ENCODE data around the gene SLC25A26.
A peak's percentile ranks its signal among the peaks of the same experiment; 100 is the strongest.

SLC25A26 gene

DNA sequence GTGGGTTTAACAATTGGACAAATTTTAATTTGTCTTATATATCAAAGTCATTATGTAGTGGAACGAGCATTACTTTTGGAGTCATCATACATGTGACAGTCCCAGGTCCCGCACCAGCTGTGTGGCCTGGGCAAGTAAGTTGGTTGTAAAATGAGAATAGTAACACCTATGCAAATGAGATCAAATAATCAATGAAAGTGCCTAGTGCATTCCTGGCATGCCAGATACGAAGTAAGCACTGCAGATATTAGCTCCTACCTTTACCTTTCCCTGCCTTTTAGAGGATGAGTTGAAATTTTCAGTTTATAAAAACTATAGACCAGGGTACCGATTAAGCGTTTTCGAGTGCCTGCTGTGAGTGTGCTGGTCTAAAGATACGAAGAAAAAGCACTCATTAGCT, 145.9 kb downstream of the SLC25A26 start:
- no peaks in the 10 kb centered on the region for H3K27me3 ChIP-seq (replicated peaks)
- H3K27ac ChIP-seq: no peak overlapping the region
- TF ChIP-seq, protein P1, sequence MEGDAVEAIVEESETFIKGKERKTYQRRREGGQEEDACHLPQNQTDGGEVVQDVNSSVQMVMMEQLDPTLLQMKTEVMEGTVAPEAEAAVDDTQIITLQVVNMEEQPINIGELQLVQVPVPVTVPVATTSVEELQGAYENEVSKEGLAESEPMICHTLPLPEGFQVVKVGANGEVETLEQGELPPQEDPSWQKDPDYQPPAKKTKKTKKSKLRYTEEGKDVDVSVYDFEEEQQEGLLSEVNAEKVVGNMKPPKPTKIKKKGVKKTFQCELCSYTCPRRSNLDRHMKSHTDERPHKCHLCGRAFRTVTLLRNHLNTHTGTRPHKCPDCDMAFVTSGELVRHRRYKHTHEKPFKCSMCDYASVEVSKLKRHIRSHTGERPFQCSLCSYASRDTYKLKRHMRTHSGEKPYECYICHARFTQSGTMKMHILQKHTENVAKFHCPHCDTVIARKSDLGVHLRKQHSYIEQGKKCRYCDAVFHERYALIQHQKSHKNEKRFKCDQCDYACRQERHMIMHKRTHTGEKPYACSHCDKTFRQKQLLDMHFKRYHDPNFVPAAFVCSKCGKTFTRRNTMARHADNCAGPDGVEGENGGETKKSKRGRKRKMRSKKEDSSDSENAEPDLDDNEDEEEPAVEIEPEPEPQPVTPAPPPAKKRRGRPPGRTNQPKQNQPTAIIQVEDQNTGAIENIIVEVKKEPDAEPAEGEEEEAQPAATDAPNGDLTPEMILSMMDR (IDR thresholded peaks at IDR 0.05; ENCODE audit: low read depth, low read length, missing control alignments): no peak
- no peaks in the 10 kb centered on the region for H3K36me3 ChIP-seq (replicated peaks)
- H3K4me3 ChIP-seq (ENCODE audit: low read depth, low read length): no peak overlapping the region
- in situ Hi-C loops (cut with HindIII; ENCODE audit: low pct_ligation_motif_present, low sequenced_read_pairs): no loop called here
- no peak for DNase-seq

DNA sequence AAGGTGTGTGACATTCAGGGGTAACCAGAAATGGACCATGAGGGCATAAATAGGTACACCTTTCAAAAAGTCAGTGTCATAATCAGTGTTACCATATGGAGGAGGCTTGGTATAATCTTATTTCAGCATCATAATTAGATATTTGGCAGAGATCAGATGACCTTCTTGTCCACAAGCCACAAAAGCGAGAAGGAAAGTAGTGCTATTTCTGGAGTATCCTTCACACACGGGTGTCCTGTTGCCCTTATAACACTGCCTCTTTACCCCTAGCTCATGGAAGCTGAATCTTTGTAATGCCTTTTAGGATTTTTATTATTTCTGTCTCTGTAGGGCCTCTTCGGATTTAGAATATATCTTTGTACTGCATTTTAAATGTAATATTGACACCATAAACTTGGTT, 147.2 kb downstream of the SLC25A26 start:
- Histone ChIP-seq H3K36me3 (replicated peaks) (no peaks in the 10 kb centered on the region), H3K4me3 (ENCODE audit: low read depth, low read length) (no peak overlapping the region), H3K27ac (no peak overlapping the region), H3K27me3 (replicated peaks) (no peaks in the 10 kb centered on the region)
- in situ Hi-C loops (cut with HindIII; ENCODE audit: low pct_ligation_motif_present, low sequenced_read_pairs): no loop called here
- TF ChIP-seq, protein P1 (IDR thresholded peaks at IDR 0.05; ENCODE audit: low read depth, low read length, missing control alignments): no peak
- no peak for DNase-seq

DNA sequence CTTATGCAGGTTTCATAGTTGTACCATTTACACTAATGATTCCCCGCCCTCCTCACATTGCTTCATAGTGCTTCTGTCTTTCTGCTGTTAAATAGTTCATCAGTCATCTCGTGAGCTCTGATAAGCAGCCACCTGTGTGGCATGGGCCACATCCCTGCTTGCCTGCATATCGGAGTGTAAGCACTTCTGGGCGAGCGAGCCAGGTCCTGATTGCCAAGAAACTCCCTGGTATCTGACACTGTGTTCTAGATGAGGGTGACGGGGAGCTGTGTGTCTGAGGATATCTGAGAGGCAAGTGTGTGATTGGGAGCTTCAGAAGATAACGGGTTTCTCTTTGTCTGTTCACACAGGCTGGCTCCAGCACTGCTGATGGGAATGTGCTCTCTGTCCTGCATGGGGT, 149.4 kb downstream of the SLC25A26 start:
- no peak for DNase-seq
- in situ Hi-C loops (cut with HindIII; ENCODE audit: low pct_ligation_motif_present, low sequenced_read_pairs): no loop called here
- Histone ChIP-seq H3K36me3 (replicated peaks) (no peaks in the 10 kb centered on the region), H3K27me3 (replicated peaks) (no peaks in the 10 kb centered on the region), H3K27ac (no peak overlapping the region), H3K4me3 (ENCODE audit: low read depth, low read length) (no peak overlapping the region)
- TF ChIP-seq, protein P1 (IDR thresholded peaks at IDR 0.05; ENCODE audit: low read depth, low read length, missing control alignments): no peak

DNA sequence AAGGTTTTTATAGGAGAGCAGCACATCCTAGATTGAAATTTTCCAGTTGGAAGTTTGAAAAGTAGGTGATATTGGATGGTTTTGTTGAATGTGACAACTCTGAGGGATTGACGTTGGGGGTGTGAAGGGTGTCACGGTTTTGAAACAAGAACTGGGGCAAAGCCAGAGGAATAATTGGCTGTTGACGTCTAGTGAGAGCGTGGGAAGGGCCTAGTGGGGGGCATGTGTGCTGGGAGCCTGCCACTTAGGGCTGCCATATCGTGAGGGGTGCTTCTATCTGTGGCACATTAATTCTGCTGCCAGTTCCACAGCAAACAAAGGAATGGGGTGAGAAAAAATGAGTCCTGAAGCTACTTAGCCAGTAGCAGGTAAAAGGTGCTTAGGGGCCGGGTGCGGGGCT, 150.6 kb downstream of the SLC25A26 start:
- TF ChIP-seq, protein P1 (IDR thresholded peaks at IDR 0.05; ENCODE audit: low read depth, low read length, missing control alignments): no peak
- no peak overlapping the region for H3K4me3 ChIP-seq (ENCODE audit: low read depth, low read length)
- H3K36me3 ChIP-seq (replicated peaks): peaks cover 6% of the 10 kb centered on the region
- in situ Hi-C loops (cut with HindIII; ENCODE audit: low pct_ligation_motif_present, low sequenced_read_pairs): no loop called here
- no peaks in the 10 kb centered on the region for H3K27me3 ChIP-seq (replicated peaks)
- no peak for DNase-seq
- no peak overlapping the region for H3K27ac ChIP-seq

DNA sequence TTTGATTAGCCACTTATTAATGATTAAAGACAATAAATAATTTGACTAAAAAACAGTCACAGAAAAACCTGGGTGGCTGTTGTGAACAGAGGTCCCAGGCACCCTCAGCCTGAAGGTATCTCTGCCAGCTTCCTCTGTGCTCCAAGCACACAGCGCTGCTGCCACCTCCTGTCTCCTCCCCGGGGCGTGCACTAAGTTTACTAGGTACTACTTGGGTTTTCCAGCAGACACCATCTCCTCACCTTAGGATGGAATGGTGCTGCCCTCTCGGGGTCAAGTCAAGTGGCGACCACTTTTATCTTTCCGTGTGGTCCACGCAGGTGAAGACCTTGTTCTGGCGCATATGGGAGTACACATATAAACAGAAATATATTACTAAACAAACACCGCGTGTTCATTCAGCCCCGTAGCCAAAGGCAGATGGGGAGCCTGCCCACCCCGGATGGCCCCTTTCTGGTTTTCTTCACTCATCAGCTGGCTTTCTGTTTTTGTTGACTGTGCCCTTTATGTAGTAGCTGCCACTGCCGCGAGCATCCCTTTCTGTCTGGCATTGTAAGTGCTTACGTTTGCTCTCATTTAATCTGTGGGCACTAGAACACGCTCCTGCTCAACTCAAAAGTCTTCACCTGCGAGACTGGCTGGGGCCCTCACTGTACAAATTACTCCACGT, 152.0 kb downstream of the SLC25A26 start:
- no peak for DNase-seq
- peaks cover 6% of the 10 kb centered on the region for H3K36me3 ChIP-seq (replicated peaks)
- in situ Hi-C loops (cut with HindIII; ENCODE audit: low pct_ligation_motif_present, low sequenced_read_pairs): no loop called here

More for the DNA sequence above, 152.0 kb downstream of the SLC25A26 start:
- H3K27ac ChIP-seq: no peak overlapping the region
- TF ChIP-seq, protein P1 (IDR thresholded peaks at IDR 0.05; ENCODE audit: low read depth, low read length, missing control alignments): peak; percentile 37
- no peaks in the 10 kb centered on the region for H3K27me3 ChIP-seq (replicated peaks)
- H3K4me3 ChIP-seq (ENCODE audit: low read depth, low read length): no peak overlapping the region
